OCI-LY7 (cell line): ENCODE results near the gene CCT8L2.
"Not testable (repeated sequence)": the region's sequence is repeated elsewhere in the genome, so short reads cannot be mapped to it uniquely, and the experiment has no call there.

Experiments used
- EZH2phosphoT487 ChIP-seq: fragments of 200-600 bp; sonication (generic); IDR thresholded peaks from 2 replicates; pipeline ENCODE4 v1.6.1; 2018; ENCODE audit warnings: low read depth, borderline replicate concordance, mild to moderate bottlenecking, mixed run types, antibody characterized with exemption, low read length, moderate library complexity, mixed read lengths
- TF ChIP-seq, protein P1 (sequence below): fragments of 200-600 bp; sonication (generic); conservative IDR thresholded peaks from 2 replicates; pipeline ENCODE4 v1.5.1; 2014; ENCODE audit warnings: mild to moderate bottlenecking, antibody characterized with exemption, low read length, moderate library complexity, mixed read lengths

- TF ChIP-seq, protein P1, sequence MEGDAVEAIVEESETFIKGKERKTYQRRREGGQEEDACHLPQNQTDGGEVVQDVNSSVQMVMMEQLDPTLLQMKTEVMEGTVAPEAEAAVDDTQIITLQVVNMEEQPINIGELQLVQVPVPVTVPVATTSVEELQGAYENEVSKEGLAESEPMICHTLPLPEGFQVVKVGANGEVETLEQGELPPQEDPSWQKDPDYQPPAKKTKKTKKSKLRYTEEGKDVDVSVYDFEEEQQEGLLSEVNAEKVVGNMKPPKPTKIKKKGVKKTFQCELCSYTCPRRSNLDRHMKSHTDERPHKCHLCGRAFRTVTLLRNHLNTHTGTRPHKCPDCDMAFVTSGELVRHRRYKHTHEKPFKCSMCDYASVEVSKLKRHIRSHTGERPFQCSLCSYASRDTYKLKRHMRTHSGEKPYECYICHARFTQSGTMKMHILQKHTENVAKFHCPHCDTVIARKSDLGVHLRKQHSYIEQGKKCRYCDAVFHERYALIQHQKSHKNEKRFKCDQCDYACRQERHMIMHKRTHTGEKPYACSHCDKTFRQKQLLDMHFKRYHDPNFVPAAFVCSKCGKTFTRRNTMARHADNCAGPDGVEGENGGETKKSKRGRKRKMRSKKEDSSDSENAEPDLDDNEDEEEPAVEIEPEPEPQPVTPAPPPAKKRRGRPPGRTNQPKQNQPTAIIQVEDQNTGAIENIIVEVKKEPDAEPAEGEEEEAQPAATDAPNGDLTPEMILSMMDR: not testable (repeated sequence)
- TF ChIP-seq EZH2phosphoT487: not testable (repeated sequence)
Observed at GRCh38 chr22:16617516-16617915, 24.9 kb upstream of the CCT8L2 start.
